DLD1 (cell line): ENCODE data around the gene GTF2F2.

ENCODE experiments used
- in situ Hi-C: cut with HindIII; loops from 2 replicates; pipeline ENCODE4 v1.10.0; 2017; ENCODE audit warnings: low sequenced_read_pairs

Gene GTF2F2

DNA sequence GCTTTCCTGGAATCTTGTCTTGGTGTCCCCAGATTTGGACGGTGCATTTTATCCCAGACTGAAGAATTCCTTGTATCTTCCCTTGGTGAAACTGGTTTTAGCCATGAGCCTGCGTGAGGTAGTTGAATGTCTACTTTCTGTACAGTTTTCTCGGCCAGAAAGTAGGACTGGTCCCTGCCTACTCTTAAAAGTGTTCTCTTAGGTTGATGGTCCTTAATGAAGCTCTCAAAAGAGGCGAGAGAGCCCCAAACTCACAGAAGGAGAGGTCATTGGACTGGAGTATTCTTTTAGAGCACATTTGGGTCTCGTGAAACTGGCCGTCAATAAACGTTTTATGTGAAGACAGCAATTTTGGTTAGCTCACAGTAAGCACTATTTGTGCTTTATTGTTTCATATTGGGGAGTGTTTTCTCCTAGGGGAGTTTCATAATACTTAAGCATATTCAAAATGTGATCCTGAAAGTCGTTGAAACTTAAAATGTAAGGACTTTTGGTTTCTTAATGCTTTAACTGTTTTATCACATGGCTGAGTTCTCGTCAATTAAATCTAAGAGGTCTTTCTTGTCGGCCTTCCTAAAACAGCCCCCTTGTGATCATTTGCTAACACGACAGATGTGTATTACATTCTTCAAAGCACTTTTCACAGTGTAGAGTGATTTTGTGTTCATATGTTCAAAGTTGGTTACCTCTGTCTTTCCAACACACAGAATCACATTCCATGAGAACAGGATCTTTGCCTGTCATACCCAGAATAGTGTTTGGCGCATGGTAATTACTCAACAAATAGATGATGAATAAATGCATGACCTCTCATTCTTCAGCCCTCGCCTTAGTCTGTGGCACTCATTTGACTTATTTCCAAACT, 889 bp downstream of the GTF2F2 start:
- in situ Hi-C loops: no loop called here

GRCh38 chr13:45122941-45123340, 2.6 kb downstream of the GTF2F2 start:
- in situ Hi-C loops: no loop called here

- in situ Hi-C loops: no loop called here
Measured at GRCh38 chr13:45132369-45133064, 12.2 kb downstream of the GTF2F2 start.

DNA sequence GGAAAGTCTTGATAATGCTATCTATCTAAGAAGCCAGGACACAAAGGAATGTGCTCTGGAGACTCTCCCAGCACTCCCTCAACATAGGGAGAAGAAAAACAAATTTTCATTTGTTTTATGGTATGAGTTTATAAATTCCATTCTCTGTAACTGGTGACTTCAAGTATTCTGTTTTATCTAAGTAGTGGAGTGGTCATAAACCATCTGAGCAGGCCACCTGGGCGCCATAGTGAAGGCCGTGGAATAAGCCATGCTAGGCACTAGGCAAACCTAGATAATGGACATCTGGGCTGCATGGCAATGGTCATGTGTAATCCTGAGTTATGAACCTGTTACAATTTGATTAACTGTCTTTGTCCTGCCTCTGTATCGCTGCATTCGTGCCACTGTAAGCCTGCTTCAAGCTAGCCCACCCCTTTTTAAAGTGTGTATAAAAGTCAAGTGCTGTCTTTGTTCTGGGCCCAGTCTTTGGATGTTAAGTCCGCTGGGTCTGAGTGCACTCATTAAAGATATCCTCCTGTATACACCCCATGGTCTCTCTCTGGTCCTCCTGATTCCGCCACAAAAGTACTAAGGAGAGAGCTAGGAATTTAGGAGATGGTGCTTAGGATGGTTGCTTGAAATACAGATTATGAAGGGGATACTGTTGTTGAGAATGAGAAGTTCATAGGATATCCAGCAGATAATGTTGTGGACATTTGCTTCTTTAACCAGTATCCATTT, 13.2 kb downstream of the GTF2F2 start:
- in situ Hi-C loops: no loop called here

DNA sequence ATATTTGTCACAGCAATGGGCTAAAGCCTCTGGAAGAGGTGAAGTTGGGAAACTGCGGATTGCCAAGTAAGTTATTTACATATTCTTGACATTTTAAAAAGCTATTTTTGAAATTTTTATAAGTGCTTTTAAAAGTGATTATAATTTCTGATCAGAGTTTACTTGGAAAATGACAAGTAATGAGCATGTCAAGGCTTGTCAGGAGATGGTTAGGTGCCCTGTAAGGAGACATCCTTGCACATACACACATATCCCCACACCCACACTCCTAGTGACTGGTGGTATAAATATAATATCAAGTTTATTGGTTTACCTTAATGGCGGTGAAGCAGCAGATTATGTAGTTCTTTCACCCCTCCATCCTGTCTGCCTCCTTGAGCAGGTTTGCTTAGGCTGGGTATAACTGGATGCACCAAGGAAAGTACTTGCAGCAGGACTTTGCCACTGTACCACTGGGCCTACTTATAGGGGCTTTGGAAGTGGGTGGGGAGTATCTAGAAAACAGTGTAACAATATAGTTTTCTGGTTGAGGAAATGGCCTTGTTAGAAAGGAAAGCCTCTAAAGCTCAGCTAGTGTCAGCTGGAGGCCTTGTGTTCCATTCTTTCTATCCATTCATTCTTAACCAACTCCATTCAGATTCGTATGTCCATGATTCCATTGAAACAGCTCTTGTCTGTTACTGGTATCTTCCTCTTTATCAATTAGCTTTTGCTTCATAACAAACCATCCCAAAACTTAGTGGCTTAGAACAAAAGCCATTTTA, 16.6 kb downstream of the GTF2F2 start:
- in situ Hi-C loops: no loop called here

- in situ Hi-C loops: no loop called here
Measured at GRCh38 chr13:45137526-45137925, 17.2 kb downstream of the GTF2F2 start.

DNA sequence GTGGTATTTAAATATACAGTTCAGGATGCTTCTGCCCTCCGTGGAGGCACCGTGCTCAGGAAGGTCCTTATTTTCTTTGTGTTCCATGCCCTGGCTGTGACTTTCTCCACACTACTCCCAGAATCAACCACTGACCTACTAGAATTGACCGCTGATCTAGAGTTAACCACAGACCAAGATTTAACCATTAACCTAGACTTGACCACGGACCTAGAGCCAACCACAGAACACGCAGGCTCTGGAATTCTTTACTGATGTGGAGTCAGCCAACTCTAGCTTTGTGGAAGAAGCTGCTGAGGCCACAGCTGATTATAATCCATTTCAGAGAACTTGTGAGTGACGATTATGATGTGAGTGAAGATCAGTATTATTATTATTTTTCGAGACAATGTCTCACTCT, 18.0 kb downstream of the GTF2F2 start:
- in situ Hi-C loops: no loop called here

DNA sequence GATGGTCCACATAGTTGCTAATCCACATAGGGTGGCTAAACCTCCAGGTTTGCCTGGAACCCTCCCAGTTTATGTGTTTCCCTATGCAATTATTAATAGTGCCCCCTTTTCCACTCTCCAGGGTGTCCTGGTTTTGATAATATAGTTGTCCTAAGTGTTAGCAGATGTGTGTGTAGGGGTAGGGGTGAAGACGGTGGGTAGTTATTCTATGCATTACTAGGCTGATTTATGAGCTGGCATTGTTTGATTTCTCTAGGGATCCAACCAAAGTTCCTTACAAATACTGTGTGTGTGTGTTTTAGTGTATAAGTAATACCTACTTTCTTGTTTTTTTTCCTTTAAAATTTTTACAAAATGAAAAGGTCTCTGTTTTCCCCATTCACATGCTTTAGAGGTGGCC, 21.1 kb downstream of the GTF2F2 start:
- in situ Hi-C loops: no loop called here

DNA sequence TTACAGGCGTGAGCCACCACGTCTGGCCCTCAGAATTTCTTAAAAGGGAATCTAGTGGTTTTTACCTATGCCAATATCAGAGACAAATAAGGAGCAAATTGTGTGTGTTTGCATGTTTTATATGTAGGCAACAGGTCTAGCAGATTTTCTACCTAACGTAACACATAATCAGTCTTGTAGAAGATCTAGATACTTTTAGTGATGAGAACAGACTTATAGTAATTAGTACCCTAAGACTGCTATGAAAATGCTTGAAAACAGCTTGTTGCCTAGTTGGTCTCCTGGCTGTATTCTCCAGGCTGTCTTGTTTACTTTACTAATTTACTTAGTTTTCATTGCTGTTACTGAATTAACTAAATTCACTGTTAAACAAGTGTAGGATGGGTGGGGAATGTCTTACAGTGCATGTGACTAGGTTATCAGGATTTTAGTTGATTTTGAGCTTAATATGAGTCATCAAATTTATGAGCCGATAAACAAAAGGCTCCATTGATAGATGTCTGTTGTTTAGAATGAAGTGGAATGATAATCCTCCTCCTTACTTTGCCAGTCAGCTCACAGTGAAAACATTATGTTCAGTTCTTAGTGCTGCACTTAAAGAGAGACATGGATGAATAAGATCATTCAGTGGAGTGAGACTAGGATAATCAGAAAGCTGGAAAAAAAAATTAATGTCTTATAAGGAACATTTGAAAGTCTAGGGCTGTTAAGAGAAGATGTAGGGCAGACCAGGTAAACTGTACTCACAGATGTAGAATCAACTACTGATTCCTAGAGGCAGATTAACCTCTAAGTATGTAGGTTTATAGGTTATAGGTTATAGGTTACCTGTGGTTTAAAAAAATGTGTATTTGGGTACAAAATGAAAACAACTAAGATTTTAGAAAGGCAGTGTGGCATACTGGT, 22.4 kb downstream of the GTF2F2 start:
- in situ Hi-C loops: no loop called here

GRCh38 chr13:45143346-45143751, 23.0 kb downstream of the GTF2F2 start:
- in situ Hi-C loops: no loop called here

DNA sequence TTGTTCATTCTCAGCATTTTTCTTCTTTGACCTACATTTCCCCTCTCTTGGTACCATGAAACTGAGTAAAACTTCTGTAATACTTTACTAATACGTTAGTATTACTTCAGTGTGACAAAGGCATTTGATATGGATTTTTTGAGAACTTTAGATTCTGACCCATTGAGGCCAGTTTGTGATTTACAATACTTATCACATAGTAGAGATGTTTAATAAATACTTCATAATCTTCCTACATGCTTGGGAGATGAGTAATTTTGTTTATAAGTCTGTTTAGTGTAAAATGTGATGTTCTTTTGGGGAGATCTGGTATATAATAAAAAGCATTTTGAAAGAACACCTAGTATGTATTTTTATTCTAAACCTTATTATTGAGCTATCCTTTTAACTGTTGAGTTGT, 29.7 kb downstream of the GTF2F2 start:
- in situ Hi-C loops: no loop called here

DNA sequence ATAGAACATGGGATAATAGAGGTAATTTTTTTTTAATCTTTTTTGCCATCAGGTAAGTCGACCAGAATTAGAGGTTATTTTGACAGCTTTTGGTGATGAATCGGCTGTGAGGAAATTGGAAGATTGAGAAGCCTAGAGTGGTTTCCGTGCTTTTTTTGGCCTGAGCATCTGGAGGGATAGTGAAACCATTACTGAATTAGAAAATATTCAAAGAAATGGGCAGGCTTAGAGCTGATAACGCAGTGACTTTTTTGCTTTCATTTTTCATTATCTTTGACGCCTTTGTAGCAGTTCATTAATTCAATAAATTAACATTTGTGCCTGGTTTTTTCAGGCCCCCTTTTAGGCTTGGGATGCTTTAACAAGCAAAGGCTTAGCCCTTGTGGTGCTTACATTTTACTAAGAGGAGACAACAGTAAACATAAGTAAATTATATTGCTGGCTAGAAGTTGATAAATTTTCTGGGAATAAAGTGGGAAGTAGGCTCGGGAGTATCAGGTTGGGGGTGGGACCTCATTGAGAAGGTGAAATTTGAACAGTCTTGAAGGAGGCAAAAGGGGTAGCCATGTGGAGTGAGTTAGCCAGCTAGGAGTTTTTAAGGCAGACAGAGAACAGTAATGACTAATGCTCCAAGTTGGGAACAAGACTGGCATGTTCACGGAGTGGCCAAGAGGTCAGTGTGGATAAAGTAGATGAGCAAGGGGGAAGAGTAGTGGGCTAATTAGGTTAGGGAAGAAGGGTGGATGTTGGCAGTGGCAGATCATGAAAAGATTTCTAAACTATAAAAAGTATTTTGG, 36.5 kb downstream of the GTF2F2 start:
- in situ Hi-C loops: no loop called here

GRCh38 chr13:45162194-45162593, 41.9 kb downstream of the GTF2F2 start:
- in situ Hi-C loops: no loop called here

GRCh38 chr13:45162821-45163220, 42.5 kb downstream of the GTF2F2 start:
- in situ Hi-C loops: no loop called here

DNA sequence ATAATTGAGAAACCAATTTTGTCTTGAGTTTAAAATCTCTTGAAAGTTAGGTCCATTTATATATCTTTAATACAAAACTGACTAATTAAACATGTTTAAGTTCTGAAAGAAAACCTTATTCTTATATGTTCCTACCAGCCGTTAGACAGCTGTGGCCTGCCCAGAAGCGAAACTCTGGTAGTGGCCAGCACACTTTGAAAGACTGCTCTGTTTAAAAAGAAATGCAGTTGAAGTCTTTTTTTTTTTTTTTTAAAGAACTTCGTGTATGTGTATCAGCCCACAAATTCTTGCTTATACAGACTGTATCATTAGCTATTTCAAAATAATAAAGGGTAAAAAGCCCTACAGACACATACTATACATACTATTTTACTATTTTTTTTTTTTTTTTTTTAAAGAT, 46.5 kb downstream of the GTF2F2 start:
- in situ Hi-C loops: no loop called here

- in situ Hi-C loops: no loop called here
Measured at GRCh38 chr13:45167611-45168554, 47.6 kb downstream of the GTF2F2 start.

DNA sequence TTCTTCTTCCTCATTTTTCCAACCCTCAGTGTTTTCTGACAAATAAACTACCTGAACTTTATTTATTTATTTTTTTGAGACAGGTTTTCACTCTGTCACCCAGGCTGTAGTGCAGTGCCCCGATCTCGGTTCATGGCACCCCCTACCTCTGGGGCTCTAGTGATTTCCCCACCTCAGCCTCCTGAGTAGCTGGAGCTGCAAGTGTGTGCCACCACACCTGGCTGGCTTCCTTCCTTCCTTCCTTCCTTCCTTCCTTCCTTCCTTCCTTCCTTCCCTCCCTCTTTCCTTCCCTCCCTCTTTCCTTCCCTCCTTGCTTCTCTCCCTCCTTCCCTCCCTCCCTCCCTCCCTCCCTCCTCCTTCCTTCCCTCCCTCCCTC, 48.2 kb downstream of the GTF2F2 start:
- in situ Hi-C loops: no loop called here

DNA sequence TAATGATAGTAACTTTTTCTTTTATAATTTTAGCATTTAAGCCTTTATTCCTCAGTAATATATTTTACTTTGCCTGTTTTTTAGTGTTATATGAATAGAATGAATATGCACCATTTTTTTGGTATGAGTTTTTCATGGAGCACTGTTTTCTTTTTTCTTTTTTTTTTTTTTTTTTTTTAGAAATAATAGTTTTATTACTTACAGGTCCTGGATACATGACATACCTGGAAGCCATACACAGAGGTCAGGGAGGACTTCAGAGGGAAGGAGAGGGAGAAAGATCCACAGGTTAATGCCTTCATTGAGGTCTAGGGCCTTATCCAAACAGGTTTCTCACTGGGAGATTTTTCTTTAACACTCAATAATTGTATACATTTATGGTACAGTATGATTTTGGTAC, 54.2 kb downstream of the GTF2F2 start:
- in situ Hi-C loops: no loop called here
